HG03066 (cell line): Measurements from ENCODE around the gene SLC37A4.

Experiments
- ATAC-seq: cut with Tn5 transposase; IDR thresholded peaks from one replicate; pipeline ENCODE4 v1.9.1; 2021; ENCODE audit warnings: low read depth; ENCODE audit not compliant: unreplicated experiment

Gene SLC37A4

GRCh38 chr11:118980191-118980881 is 50.3 kb downstream of the SLC37A4 start:
- ATAC-seq, result no peak

- ATAC-seq, result no peak
Observed at GRCh38 chr11:118979434-118979833, 51.2 kb downstream of the SLC37A4 start.

GRCh38 chr11:118975771-118976709 is 54.6 kb downstream of the SLC37A4 start:
- no peak for ATAC-seq
